B cell (primary cell): Measurements from ENCODE around the gene RHOBTB3. TPM values are rescaled to one million over a fixed set of nuclear protein-coding genes. Genes with fewer than 3 reads are reported as not detected.

Experiments used
- ATAC-seq: fragments of 200-7000 bp; cut with Tn5 transposase; one replicate; pipeline ENCODE4 v1.10.0; 2021; ENCODE audit warnings: low read depth, mild to moderate bottlenecking, moderate number of reproducible peaks, moderate library complexity
- CTCF ChIA-PET: fragments of 350-600 bp; sonication (Branson Sonifier 250); formaldehyde crosslinking; loops from one replicate; lab custom pipeline; 2021; ENCODE audit warnings: antibody characterized with exemption, inconsistent platforms; lab: Charles Lee
- POLR2A ChIA-PET: fragments of 350-600 bp; sonication (Branson Sonifier 250); formaldehyde crosslinking; loops from one replicate; lab custom pipeline; 2021; ENCODE audit warnings: antibody characterized with exemption; lab: Charles Lee
- DNase-seq: peaks from one replicate; pipeline ENCODE4 v3.0.0; 2013
- H2AFZ ChIP-seq: 2 replicates; pipeline ENCODE4 v1.6.1; 2012; ENCODE audit warnings: mild to moderate bottlenecking, low read depth, low read length; ENCODE audit not compliant: insufficient read depth, poor library complexity, severe bottlenecking
- H3K27ac ChIP-seq, 2 donors: 1 replicate in 1 of 2; 2 replicates in 1 of 2; pipeline ENCODE4 v1.5.1; 2012 to 2013; ENCODE audit warnings: low read length in 2 of 2, mild to moderate bottlenecking in 2 of 2, moderate library complexity in 1 of 2
- H3K27me3 ChIP-seq, 4 experiments: fragments of 200-600 bp in 1 of 4; sonication (generic) in 1 of 4; replicated peaks in 1 of 4; 1 replicate in 2 of 4; 2 replicates in 2 of 4; pipeline versions ENCODE4 v1.6.1 to v1.7.0; 2013 to 2016; ENCODE audit warnings: low read length in 3 of 4, mild to moderate bottlenecking in 2 of 4, mixed read lengths in 1 of 4, moderate library complexity in 1 of 4; ENCODE audit not compliant: insufficient read depth in 4 of 4, control insufficient read depth in 3 of 4; ENCODE audit errors: control extremely low read depth in 1 of 4
- H3K36me3 ChIP-seq, 2 experiments: replicated peaks in 1 of 2; 1 replicate in 1 of 2; 2 replicates in 1 of 2; pipeline versions ENCODE4 v1.6.1 to v1.7.1; 2013; ENCODE audit warnings: low read length in 1 of 2; ENCODE audit not compliant: insufficient read depth in 2 of 2, control insufficient read depth in 1 of 2; ENCODE audit errors: control extremely low read depth in 1 of 2, extremely low read depth in 1 of 2
- H3K4me1 ChIP-seq, 2 donors: fragments of 200-600 bp in 1 of 2; sonication (generic) in 1 of 2; 1 replicate in 1 of 2; 2 replicates in 1 of 2; pipeline versions ENCODE4 v1.5.1 to v1.6.1; 2013 to 2017; ENCODE audit warnings: low read length in 2 of 2; ENCODE audit not compliant: control insufficient read depth in 2 of 2, insufficient read depth in 2 of 2
- H3K4me2 ChIP-seq: replicated peaks from 2 replicates; pipeline ENCODE3; 2012; ENCODE audit warnings: mild to moderate bottlenecking, low read depth, low read length; ENCODE audit not compliant: poor library complexity, severe bottlenecking
- H3K4me3 ChIP-seq, 5 experiments: fragments of 200-600 bp in 1 of 5; sonication (generic) in 1 of 5; 1 replicate in 3 of 5; 2 replicates in 2 of 5; pipeline versions ENCODE4 v1.5.1 to v1.7.0; 2011 to 2016; ENCODE audit warnings: low read length in 4 of 5, mild to moderate bottlenecking in 4 of 5, low read depth in 2 of 5, control low read depth in 1 of 5, moderate library complexity in 1 of 5; ENCODE audit not compliant: insufficient read depth in 1 of 5; ENCODE audit errors: control extremely low read depth in 1 of 5, extremely low read depth in 1 of 5
- H3K79me2 ChIP-seq: fragments of 200-600 bp; sonication (generic); one replicate; pipeline ENCODE4 v1.6.0; 2016; ENCODE audit warnings: low read length; ENCODE audit not compliant: control insufficient read depth, insufficient read depth
- H3K9ac ChIP-seq: fragments of 200-600 bp; sonication (generic); 2 replicates; pipeline ENCODE4 v1.6.1; 2017; ENCODE audit warnings: mild to moderate bottlenecking, low read length, moderate library complexity
- H3K9me3 ChIP-seq, 3 donors: one replicate each; pipeline versions ENCODE4 v1.6.1 to v1.7.1; 2013; ENCODE audit warnings: low read length in 2 of 3; ENCODE audit not compliant: control insufficient read depth in 2 of 3, insufficient read depth in 1 of 3; ENCODE audit errors: control extremely low read depth in 1 of 3
- H4K20me1 ChIP-seq: 2 replicates; pipeline ENCODE4 v1.6.0; 2012; ENCODE audit warnings: mild to moderate bottlenecking, low read length; ENCODE audit not compliant: insufficient read depth, control insufficient read depth, poor library complexity, severe bottlenecking
- H3K27ac Mint-ChIP-seq: one replicate; pipeline ENCODE4 v1.8.0; 2021; ENCODE audit warnings: mixed read lengths
- H3K27me3 Mint-ChIP-seq: one replicate; pipeline ENCODE4 v1.8.0; 2021; ENCODE audit warnings: mixed read lengths
- H3K4me1 Mint-ChIP-seq: one replicate; pipeline ENCODE4 v1.8.0; 2021; ENCODE audit warnings: mixed read lengths
- H3K4me3 Mint-ChIP-seq: one replicate; pipeline ENCODE4 v1.8.0; 2021; ENCODE audit warnings: mixed read lengths
- H3K9me3 Mint-ChIP-seq: one replicate; pipeline ENCODE4 v1.8.0; 2022; ENCODE audit warnings: mixed read lengths; ENCODE audit not compliant: insufficient read depth
- EZH2 ChIP-seq: IDR thresholded peaks from 2 replicates; pipeline ENCODE4 v1.6.1; 2012; ENCODE audit warnings: borderline replicate concordance, low read depth, mild to moderate bottlenecking, moderate library complexity, low read length; ENCODE audit not compliant: insufficient read depth, poor library complexity, severe bottlenecking
- WGBS: methylation state at CpG from one replicate; pipeline ENCODE4 v1.1.5; 2013; ENCODE audit warnings: missing lambda C conversion rate; ENCODE audit not compliant: insufficient coverage; 5-methylcytosine and 5-hydroxymethylcytosine counted together
- intact Hi-C: fragments of 100-400 bp; cut with micrococcal nuclease; formaldehyde crosslinking; loops from one replicate; pipeline ENCODE4 v1.10.0; 2022
- polyA plus RNA-seq: library from polyadenylated mRNA; depleted of rRNA; stranded (reverse); fragments of >200 nt; gene quantifications from 2 replicates; pipeline ENCODE4 v1.2.3, GENCODE V29; 2012
- total RNA-seq, 2 donors: library from RNA; stranded (reverse); fragments of 120-200 nt in 1 of 2; gene quantifications; 1 replicate in 1 of 2; 2 replicates in 1 of 2; pipeline versions ENCODE4 v1.2.3 to v1.2.4, GENCODE V29; 2013 to 2022
- TF ChIP-seq, protein P1 (sequence below): fragments of 200-600 bp; IDR thresholded peaks from one replicate; pipeline ENCODE4 v1.8.0; 2022; ENCODE audit warnings: antibody characterized with exemption, mild to moderate bottlenecking

RHOBTB3 gene
- total and polyA plus RNA-seq, 2 donors (not counting 1 experiment from before 2014, with no cell fraction given): 1.7 to 5.0 TPM

GRCh38 chr5:95821110-95822021, 90.2 kb downstream of the RHOBTB3 start:
- Histone ChIP-seq H3K4me2 (peak overlapping the region; percentile 80), H3K9ac (peak overlapping the region; percentile 95), H4K20me1 (no peaks in the 10 kb centered on the region), H2AFZ (peak overlapping the region; percentile 87), H3K9me3 (no peaks in the 10 kb centered on the region), H3K4me1 (peaks cover 65 to 72% of the 10 kb centered on the region in 2 donors), H3K79me2 (peaks cover 55% of the 10 kb centered on the region), H3K4me3 (peak overlapping the region; percentile 70 to 100 (median 97)), H3K27me3 (no peaks in the 10 kb centered on the region), H3K36me3 (peaks cover 0 to 8% of the 10 kb centered on the region in 2 experiments), H3K27ac (peak overlapping the region; percentile 65 to 90)
- intact Hi-C loops: loop anchor here (1.0 to 5.0 kb wide), 8 partner anchors 12 to 267 kb away; partner anchors contain the start of genes ARSK, ELL2 and SKIC3
- CTCF ChIA-PET: interaction anchor here (0.6 to 11.9 kb wide), 7 partner anchors 11 to 158 kb away, joined by 3 to 181 read pairs (median 6); no protein-coding TSS in a partner anchor
- Mint-ChIP-seq H3K9me3 (no peaks in the 10 kb centered on the region), H3K27me3 (no peaks in the 10 kb centered on the region), H3K27ac (peak overlapping the region; percentile 99), H3K4me3 (peak overlapping the region; percentile 99), H3K4me1 (peaks cover 83% of the 10 kb centered on the region)
- TF ChIP-seq, protein P1, sequence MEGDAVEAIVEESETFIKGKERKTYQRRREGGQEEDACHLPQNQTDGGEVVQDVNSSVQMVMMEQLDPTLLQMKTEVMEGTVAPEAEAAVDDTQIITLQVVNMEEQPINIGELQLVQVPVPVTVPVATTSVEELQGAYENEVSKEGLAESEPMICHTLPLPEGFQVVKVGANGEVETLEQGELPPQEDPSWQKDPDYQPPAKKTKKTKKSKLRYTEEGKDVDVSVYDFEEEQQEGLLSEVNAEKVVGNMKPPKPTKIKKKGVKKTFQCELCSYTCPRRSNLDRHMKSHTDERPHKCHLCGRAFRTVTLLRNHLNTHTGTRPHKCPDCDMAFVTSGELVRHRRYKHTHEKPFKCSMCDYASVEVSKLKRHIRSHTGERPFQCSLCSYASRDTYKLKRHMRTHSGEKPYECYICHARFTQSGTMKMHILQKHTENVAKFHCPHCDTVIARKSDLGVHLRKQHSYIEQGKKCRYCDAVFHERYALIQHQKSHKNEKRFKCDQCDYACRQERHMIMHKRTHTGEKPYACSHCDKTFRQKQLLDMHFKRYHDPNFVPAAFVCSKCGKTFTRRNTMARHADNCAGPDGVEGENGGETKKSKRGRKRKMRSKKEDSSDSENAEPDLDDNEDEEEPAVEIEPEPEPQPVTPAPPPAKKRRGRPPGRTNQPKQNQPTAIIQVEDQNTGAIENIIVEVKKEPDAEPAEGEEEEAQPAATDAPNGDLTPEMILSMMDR: no peak
- TF ChIP-seq EZH2: no peak
- DNase-seq: peak; percentile 52
- POLR2A ChIA-PET: interaction anchor here (1.4 to 3.9 kb wide), 3 partner anchors 13 to 40 kb away, joined by 5 to 36 read pairs (median 11); no protein-coding TSS in a partner anchor
- no peak for ATAC-seq
- 4% methylated on average over 4 of the region's 9 CpGs for WGBS
